ENCODE data around the gene SMAP1.

SMAP1 gene

DNA sequence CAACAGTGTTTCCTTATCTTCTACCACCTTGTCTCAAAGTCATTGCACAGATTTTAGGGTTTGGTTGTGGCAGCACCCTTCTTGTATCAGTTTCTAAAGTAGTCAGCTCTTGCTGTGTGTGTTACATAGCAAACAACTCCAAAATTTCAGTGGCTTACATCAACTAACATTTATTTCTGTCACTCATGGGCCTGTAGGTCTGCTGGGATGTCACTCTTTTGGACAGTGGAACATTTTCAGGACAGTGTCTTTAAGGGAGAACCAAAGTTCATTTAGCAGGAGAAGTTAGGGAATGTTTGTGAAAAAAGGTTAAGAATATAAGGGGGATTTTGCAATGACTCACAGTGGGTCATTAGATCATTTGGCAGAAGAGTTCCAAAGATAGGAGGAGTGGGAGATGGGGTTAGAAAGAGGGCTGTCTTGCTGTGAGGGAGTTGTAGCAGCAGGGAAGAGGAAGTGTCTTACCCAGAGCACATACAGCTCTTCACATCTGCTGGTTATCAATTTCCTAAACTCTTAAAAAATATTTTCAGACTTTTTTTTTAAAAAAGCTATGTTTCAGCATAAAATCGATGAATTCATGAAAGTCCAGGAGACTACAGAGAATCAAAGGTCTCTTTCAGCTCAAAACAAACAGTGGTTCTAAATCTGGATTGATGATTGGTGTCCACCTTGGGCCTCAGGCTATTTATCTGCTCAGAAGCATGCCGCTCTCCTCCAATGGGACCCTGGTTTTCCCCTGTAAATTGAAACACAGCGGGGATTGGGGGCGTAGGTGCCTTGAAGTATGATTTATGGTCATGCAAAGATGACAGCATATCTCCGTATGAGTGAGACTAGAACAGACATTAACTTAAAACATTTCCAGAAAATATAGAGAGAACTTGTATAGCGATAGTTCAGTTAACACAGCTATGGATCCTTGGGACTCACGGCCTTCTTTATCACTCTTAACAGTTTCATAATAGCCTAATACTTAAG is 171.9 kb downstream of the SMAP1 start:
- Histone ChIP-seq H3K4me1 (ENCODE audit: control insufficient read depth, insufficient read depth, low read length) (no peaks in the 10 kb centered on the region), H3K27me3 (ENCODE audit: control insufficient read depth, insufficient read depth, low read length) (no peaks in the 10 kb centered on the region), H3K4me3 (ENCODE audit: low read length) (no peak overlapping the region), H3K27ac (ENCODE audit: low read length) (no peak overlapping the region), H3K36me3 (ENCODE audit: control insufficient read depth, insufficient read depth, low read length) (no peaks in the 10 kb centered on the region), H3K9me3 (ENCODE audit: control insufficient read depth, insufficient read depth, low read length) (no peaks in the 10 kb centered on the region)
- WGBS (ENCODE audit: insufficient coverage, insufficient read length): no CpG with 5 or more reads among the region's 7 CpGs
- no peak for DNase-seq (ENCODE audit: low read depth, low spot score)

DNA sequence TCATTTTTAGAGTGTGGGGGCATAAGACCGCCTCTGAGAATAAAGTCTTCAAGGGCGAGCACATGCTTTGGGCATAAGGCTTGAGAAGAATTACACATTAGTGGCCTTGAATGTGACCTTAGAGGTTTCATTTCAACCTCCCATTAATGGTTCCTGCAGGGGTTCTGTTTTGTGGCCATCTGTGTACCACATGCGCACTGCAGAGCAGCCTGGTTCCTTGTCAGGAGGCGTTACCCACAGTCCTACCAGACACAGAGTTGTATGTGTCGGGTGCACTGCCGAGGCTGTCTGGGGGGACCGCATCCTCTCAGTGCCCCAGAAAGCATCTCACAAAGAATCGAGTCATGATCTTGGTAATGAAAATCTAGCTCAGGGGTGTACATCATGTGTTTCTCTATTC is 173.4 kb downstream of the SMAP1 start:
- H3K27me3 ChIP-seq (ENCODE audit: control insufficient read depth, insufficient read depth, low read length): no peaks in the 10 kb centered on the region
- H3K27ac ChIP-seq (ENCODE audit: low read length): no peak overlapping the region
- H3K4me3 ChIP-seq (ENCODE audit: low read length): no peak overlapping the region
- H3K36me3 ChIP-seq (ENCODE audit: control insufficient read depth, insufficient read depth, low read length): no peaks in the 10 kb centered on the region
- no peaks in the 10 kb centered on the region for H3K9me3 ChIP-seq (ENCODE audit: control insufficient read depth, insufficient read depth, low read length)
- no peaks in the 10 kb centered on the region for H3K4me1 ChIP-seq (ENCODE audit: control insufficient read depth, insufficient read depth, low read length)
- DNase-seq (ENCODE audit: low read depth, low spot score): no peak
- no CpG with 5 or more reads among the region's 8 CpGs for WGBS (ENCODE audit: insufficient coverage, insufficient read length)

- no peaks in the 10 kb centered on the region for H3K4me1 ChIP-seq (ENCODE audit: control insufficient read depth, insufficient read depth, low read length)
- H3K36me3 ChIP-seq (ENCODE audit: control insufficient read depth, insufficient read depth, low read length): no peaks in the 10 kb centered on the region
- no peak overlapping the region for H3K27ac ChIP-seq (ENCODE audit: low read length)
- WGBS (ENCODE audit: insufficient coverage, insufficient read length): no CpG with 5 or more reads among the region's 8 CpGs
- no peaks in the 10 kb centered on the region for H3K27me3 ChIP-seq (ENCODE audit: control insufficient read depth, insufficient read depth, low read length)
- no peaks in the 10 kb centered on the region for H3K9me3 ChIP-seq (ENCODE audit: control insufficient read depth, insufficient read depth, low read length)
- no peak for DNase-seq (ENCODE audit: low read depth, low spot score)
- H3K4me3 ChIP-seq (ENCODE audit: low read length): no peak overlapping the region
Measured at GRCh38 chr6:70842541-70842940, 174.9 kb downstream of the SMAP1 start.

- Histone ChIP-seq H3K27ac (ENCODE audit: low read length) (no peak overlapping the region), H3K4me3 (ENCODE audit: low read length) (no peak overlapping the region), H3K27me3 (ENCODE audit: control insufficient read depth, insufficient read depth, low read length) (no peaks in the 10 kb centered on the region), H3K9me3 (ENCODE audit: control insufficient read depth, insufficient read depth, low read length) (no peaks in the 10 kb centered on the region), H3K36me3 (ENCODE audit: control insufficient read depth, insufficient read depth, low read length) (no peaks in the 10 kb centered on the region), H3K4me1 (ENCODE audit: control insufficient read depth, insufficient read depth, low read length) (no peaks in the 10 kb centered on the region)
- no CpG with 5 or more reads among the region's 4 CpGs for WGBS (ENCODE audit: insufficient coverage, insufficient read length)
- DNase-seq (ENCODE audit: low read depth, low spot score): no peak
Measured at GRCh38 chr6:70843328-70843918, 175.7 kb downstream of the SMAP1 start.

- Histone ChIP-seq H3K9me3 (ENCODE audit: control insufficient read depth, insufficient read depth, low read length) (no peaks in the 10 kb centered on the region; the same call in 1 of the 2 replicates), H3K27ac (ENCODE audit: low read length) (no peak overlapping the region), H3K4me1 (ENCODE audit: control insufficient read depth, insufficient read depth, low read length) (no peaks in the 10 kb centered on the region), H3K4me3 (ENCODE audit: low read length) (no peak overlapping the region), H3K36me3 (ENCODE audit: control insufficient read depth, insufficient read depth, low read length) (no peaks in the 10 kb centered on the region), H3K27me3 (ENCODE audit: control insufficient read depth, insufficient read depth, low read length) (no peaks in the 10 kb centered on the region)
- no CpG with 5 or more reads among the region's 1 CpG for WGBS (ENCODE audit: insufficient coverage, insufficient read length)
- DNase-seq (ENCODE audit: low read depth, low spot score): no peak
Measured at GRCh38 chr6:70844301-70844700, 176.6 kb downstream of the SMAP1 start.

- H3K27me3 ChIP-seq (ENCODE audit: control insufficient read depth, insufficient read depth, low read length): no peaks in the 10 kb centered on the region
- H3K4me1 ChIP-seq (ENCODE audit: control insufficient read depth, insufficient read depth, low read length): no peaks in the 10 kb centered on the region
- H3K36me3 ChIP-seq (ENCODE audit: control insufficient read depth, insufficient read depth, low read length): no peaks in the 10 kb centered on the region
- H3K9me3 ChIP-seq (ENCODE audit: control insufficient read depth, insufficient read depth, low read length): no peaks in the 10 kb centered on the region; the same call in 1 of the 2 replicates
- no peak overlapping the region for H3K4me3 ChIP-seq (ENCODE audit: low read length)
- WGBS (ENCODE audit: insufficient coverage, insufficient read length): no CpG with 5 or more reads among the region's 8 CpGs
- H3K27ac ChIP-seq (ENCODE audit: low read length): no peak overlapping the region
- DNase-seq (ENCODE audit: low read depth, low spot score): no peak
Measured at GRCh38 chr6:70846207-70846835, 178.6 kb downstream of the SMAP1 start.

- no peaks in the 10 kb centered on the region for H3K36me3 ChIP-seq (ENCODE audit: control insufficient read depth, insufficient read depth, low read length)
- no peaks in the 10 kb centered on the region for H3K27me3 ChIP-seq (ENCODE audit: control insufficient read depth, insufficient read depth, low read length)
- H3K27ac ChIP-seq (ENCODE audit: low read length): no peak overlapping the region
- no CpG with 5 or more reads among the region's 4 CpGs for WGBS (ENCODE audit: insufficient coverage, insufficient read length)
- no peak for DNase-seq (ENCODE audit: low read depth, low spot score)
- no peaks in the 10 kb centered on the region for H3K4me1 ChIP-seq (ENCODE audit: control insufficient read depth, insufficient read depth, low read length)
- no peaks in the 10 kb centered on the region; the same call in 1 of the 2 replicates for H3K9me3 ChIP-seq (ENCODE audit: control insufficient read depth, insufficient read depth, low read length)
- no peak overlapping the region for H3K4me3 ChIP-seq (ENCODE audit: low read length)
Measured at GRCh38 chr6:70847106-70848084, 179.7 kb downstream of the SMAP1 start.

DNA sequence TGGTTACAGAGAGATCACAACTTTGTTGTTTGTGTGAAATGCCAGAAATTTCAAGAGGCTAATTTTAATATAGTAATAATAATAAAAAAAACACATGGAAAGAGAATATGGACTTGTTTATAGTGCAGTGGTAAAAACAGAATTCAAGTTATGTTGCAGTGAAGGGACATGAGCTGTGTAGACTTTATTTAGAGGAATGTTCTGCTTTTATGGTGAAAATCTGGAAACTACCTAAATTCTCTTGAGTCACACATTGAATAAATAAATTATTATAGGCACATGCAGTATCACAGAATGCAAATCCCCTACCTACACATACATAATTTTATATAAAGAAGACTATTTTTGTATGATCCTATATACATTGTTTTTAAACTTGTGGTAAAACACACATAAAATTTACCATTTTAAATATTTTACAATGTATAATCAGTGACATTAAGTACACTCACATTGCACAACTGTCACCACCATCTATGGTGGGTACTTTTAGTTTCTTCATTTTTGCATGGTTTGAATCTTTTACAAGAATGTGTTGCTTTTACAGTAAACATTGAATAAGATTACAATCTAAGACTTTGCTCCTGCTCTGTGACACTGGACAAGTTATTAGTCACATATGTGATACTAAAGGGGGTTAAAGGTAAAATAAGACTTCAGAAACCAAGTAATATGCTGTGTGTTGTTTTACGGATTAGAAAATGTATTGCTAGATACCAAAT is 181.8 kb downstream of the SMAP1 start:
- DNase-seq (ENCODE audit: low read depth, low spot score): no peak
- WGBS (ENCODE audit: insufficient coverage, insufficient read length): 100% methylated on average over 1 of the region's 1 CpG
- H3K27ac ChIP-seq (ENCODE audit: low read length): no peak overlapping the region
- H3K36me3 ChIP-seq (ENCODE audit: control insufficient read depth, insufficient read depth, low read length): no peaks in the 10 kb centered on the region
- no peaks in the 10 kb centered on the region for H3K27me3 ChIP-seq (ENCODE audit: control insufficient read depth, insufficient read depth, low read length)
- H3K9me3 ChIP-seq (ENCODE audit: control insufficient read depth, insufficient read depth, low read length): no peaks in the 10 kb centered on the region; the same call in 1 of the 2 replicates
- H3K4me3 ChIP-seq (ENCODE audit: low read length): no peak overlapping the region
- no peaks in the 10 kb centered on the region for H3K4me1 ChIP-seq (ENCODE audit: control insufficient read depth, insufficient read depth, low read length)

DNA sequence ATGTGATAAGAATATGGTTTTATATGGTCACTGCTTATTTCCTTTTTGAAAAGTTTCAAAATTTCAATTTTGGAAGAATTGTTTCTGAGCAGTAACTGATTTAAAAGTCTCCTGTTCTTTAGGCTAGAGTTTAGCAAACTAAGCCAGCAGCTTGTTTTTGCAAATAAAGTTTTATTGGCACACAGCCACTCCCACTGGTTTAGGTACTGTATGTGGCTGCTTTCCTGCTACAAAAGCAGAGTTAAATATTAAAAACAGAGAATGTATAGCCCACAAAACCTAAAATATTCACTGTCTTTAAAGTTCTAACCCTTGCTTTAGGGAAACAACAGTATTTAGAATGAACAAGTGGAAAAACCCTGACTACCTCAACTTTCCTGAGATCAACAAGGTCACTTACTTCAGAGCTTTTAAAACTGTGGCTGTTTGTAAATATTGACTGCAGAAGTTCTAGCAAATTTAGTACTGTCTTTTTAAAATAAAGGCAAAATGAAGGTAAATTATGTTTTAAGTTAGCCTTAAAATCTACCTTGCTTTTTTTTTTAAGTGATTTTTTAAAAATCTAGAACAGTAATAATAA is 185.1 kb downstream of the SMAP1 start:
- Histone ChIP-seq H3K4me1 (ENCODE audit: control insufficient read depth, insufficient read depth, low read length) (no peaks in the 10 kb centered on the region), H3K4me3 (ENCODE audit: low read length) (no peak overlapping the region), H3K27me3 (ENCODE audit: control insufficient read depth, insufficient read depth, low read length) (no peaks in the 10 kb centered on the region), H3K27ac (ENCODE audit: low read length) (no peak overlapping the region), H3K9me3 (ENCODE audit: control insufficient read depth, insufficient read depth, low read length) (no peaks in the 10 kb centered on the region; the same call in 1 of the 2 replicates), H3K36me3 (ENCODE audit: control insufficient read depth, insufficient read depth, low read length) (no peaks in the 10 kb centered on the region)
- DNase-seq (ENCODE audit: low read depth, low spot score): no peak
